ENCODE data around the gene HVCN1.
A peak's percentile ranks its signal among the peaks of the same experiment; 100 is the strongest.

HVCN1 gene

DNA sequence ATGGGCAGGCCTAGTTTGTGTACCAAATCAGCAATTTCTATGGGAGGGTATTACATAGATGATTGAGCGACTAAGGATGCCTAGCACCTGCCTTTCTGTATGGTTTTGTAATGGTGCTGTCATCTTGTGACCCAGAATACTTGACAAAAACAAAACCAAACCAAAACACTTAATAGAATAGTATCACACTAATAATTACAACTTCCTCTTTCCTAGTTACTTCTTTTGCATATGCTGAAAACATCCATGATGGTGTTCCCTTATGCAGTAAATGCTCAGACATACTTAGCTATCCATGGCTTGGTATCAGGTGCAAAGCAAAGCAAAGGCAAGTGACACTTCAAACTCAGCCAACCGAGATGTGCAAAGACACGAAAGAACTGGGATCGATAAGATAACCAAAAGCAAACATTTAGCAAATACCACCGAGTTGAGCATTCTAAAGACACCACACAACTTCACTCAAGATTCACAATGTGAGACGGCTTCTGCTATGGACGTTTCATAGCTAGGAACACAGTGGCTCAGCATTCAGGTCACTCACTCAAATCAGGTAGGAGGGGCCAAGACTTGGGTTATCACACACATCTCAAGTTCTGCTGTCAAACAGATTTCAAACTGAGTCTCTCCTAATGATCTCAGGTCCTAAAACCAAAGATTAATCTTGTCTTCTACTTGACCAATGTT, 29.4 kb upstream of the HVCN1 start:
- TF ChIP-seq GATA1 (IDR thresholded peaks at IDR 0.05; ENCODE audit: low read depth, low read length) (no peak), POLR2A (IDR thresholded peaks at IDR 0.05; ENCODE audit: low read length) (no peak)
- no peak for DNase-seq

DNA sequence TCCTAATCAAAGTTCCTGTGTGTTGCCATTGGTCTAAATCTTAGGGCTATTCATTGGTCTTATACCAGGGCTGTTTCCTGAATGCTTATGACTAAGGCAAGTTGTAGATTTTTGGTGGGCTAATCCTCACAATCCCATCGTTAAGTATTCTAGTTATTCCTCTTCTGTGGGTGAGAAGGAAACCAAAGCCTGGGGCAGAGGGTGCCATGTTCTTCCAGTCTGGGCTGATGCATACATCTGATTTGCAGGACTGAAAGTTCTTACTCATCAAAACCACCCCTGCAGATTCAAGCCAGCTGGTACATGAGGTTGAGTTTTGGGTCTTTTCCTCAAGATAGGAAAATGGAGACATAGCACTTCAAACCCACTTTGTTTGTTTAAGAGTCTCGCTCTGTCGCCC, 28.1 kb upstream of the HVCN1 start:
- TF ChIP-seq POLR2A (IDR thresholded peaks at IDR 0.05; ENCODE audit: low read length), result no peak
- no peak for TF ChIP-seq GATA1 (IDR thresholded peaks at IDR 0.05; ENCODE audit: low read depth, low read length)
- DNase-seq, result no peak

DNA sequence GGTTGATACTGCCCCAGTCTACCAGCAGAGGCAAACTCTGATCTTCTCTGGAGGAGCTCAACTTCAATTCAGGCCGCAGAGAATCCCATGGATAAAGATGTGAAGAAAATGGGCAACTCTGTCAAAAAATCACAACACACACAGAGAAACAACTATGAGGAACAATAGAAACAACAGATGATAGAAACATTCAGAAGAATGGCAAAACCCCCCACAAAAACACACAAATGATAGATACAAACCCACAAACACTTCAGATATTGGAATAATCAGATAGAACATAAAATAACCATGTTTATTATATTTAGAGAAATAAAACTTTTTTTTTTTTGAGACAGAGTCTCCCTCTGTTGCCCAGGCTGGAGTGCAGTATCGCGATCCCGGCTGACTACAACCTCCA, 20.0 kb upstream of the HVCN1 start:
- no peak for TF ChIP-seq GATA1 (IDR thresholded peaks at IDR 0.05; ENCODE audit: low read depth, low read length)
- no peak for TF ChIP-seq POLR2A (IDR thresholded peaks at IDR 0.05; ENCODE audit: low read length)
- no peak for DNase-seq

DNA sequence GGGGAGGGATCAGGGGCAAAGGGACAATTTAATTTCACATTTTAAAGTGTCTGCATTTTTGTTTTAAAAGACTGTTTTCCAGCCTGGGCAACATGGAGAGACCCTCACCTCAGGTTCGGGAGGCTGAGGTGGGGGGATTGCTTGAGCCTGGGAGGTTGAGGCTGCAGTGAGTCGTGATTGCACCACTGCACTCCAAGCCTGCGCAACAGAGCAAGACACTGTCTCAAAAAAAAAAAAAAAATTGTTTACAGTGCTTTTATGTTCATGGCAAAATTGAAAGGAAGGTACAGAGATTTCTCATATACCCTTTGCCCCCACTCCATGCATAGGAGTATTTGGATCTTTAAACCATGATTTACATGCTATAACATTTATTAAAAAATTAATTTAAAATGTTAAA, 16.4 kb upstream of the HVCN1 start:
- no peak for DNase-seq
- TF ChIP-seq GATA1 (IDR thresholded peaks at IDR 0.05; ENCODE audit: low read depth, low read length) (no peak), POLR2A (IDR thresholded peaks at IDR 0.05; ENCODE audit: low read length) (no peak)

DNA sequence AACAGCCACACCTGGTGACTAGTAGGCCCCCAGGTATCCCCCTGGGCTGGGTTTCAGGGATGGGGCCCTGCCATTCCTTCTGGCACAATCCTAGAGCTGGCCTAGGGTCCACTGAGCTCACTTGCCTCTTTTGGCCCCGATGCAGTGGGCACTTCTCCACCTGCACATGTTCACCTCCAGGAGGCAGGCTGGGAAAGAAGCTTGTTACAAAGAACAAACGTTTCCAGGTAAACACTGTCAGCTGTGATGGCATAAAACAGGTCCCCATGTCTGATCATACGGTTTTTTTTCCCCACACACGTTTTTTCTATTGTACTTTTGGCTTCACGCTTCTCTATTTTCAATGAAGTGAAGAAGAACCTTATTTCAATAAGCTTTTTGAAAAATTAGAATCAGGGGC, 15.8 kb upstream of the HVCN1 start:
- DNase-seq, result no peak
- TF ChIP-seq GATA1 (IDR thresholded peaks at IDR 0.05; ENCODE audit: low read depth, low read length), result no peak
- no peak for TF ChIP-seq POLR2A (IDR thresholded peaks at IDR 0.05; ENCODE audit: low read length)

DNA sequence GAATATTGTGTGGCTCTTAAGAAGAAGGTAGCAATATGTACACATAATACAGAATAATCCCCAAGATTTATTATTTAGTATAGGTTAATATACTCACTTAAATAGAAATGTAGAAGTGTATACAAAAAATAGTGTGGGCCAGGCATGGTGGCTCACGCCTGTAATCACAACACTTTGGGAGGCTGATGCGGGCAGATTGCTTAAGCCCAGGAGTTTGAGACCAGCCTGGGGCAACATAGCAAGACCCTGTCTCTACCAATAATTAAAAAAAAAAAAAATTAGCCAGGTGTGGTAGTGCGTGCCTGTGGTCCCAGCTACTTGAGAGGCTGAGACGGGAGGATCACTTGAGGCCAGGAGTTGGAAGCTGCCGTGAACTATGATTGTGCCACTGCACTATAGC, 15.3 kb upstream of the HVCN1 start:
- no peak for DNase-seq
- TF ChIP-seq GATA1 (IDR thresholded peaks at IDR 0.05; ENCODE audit: low read depth, low read length) (no peak), POLR2A (IDR thresholded peaks at IDR 0.05; ENCODE audit: low read length) (no peak)

DNA sequence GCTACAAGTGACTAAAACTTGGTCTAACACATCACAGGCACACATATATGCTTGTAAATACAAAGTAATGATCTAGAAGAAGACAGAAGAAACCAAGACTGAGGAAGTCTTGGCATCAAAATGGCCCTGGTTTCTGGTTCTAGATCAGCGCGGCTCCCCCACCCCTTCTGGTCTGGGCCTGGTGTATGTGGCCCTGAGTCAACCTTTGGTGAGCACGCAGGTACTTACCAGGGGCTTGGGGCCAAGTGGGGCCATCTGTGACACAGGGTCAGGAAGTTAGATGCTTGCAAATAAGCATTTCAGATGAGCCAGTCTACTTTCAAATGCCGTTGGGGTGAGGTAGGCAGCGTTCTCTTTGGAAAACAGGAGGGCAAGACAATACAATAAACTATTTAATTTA, 13.2 kb upstream of the HVCN1 start:
- no peak for DNase-seq
- no peak for TF ChIP-seq GATA1 (IDR thresholded peaks at IDR 0.05; ENCODE audit: low read depth, low read length)

DNA sequence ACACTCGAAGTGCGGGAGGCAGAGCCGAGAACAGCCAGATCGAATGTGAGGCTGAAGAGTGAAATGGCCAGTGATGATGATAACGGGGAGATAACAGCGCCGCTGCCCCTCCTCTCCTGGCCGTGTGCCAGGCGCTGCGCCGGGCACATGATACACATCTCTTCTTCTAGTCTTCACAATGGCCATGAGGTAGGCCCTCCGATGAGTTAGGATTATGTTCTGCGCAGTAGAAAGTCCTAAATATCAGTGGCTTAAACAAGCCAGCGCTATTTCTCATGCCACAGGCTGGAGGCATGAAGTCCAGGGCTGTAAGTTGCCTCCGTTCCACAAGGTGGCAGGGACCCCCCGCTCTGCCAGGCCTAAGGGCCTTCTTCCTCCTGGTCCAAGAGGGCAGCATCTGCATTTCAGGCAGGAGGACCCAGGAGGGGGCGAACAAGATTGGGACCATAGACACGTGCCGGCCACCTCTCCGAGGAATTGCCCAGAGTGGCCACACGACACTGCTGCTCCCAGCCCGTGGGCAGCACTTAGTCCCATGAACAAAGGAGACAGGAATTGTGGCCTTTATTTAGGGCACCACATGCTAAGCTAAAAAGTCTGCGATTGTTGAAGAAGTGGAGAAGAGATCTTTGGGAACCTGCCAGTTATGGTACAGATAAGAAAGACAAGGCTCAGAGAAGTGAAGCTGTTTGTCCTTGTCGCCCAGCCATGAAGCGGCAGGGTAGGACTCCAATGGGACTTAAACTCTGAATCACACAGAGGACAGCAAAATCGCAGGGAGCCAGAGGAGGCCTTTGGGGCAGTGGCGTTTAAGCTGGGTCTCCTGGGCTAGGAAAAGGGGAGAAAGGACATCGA, 10.9 kb upstream of the HVCN1 start:
- no peak for TF ChIP-seq GATA1 (IDR thresholded peaks at IDR 0.05; ENCODE audit: low read depth, low read length)
- no peak for TF ChIP-seq POLR2A (IDR thresholded peaks at IDR 0.05; ENCODE audit: low read length)
- peak; percentile 20 to 48 for DNase-seq

DNA sequence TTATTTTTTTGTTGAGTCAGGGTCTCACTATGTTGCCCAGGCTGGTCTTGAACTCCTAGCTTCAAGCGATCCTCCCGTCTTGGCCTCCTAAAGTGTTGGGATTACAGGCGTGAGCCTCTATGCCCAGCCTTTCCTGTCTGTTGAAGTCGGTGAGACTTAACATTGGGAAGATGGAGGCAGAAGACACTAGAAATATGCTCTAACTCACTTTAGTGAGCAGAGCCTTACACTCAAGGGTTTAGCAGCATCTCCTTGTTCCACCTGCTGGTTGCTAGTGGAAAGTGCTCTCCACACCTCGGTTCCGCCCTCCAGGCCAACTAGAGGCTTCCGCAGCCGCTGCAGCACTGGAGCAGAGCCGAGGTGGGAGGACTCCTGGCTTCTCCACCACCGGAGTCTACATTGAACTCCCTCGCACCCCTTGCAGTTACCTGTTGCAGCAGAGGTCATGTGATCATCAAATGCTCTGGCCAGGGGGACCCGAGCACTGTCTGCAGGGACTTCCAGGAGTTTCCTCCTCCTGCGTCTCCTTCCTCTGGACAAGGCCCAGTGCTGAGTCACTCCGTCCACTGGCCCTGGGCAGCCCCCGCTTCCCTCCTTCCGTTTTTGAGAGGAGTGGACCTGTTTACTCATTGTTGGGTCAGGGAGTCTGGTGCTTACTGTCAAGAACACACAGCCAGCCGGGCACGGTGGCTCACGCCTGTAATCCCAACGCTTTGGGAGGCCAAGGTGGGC, 9.4 kb upstream of the HVCN1 start:
- TF ChIP-seq GATA1 (IDR thresholded peaks at IDR 0.05; ENCODE audit: low read depth, low read length) (no peak), POLR2A (IDR thresholded peaks at IDR 0.05; ENCODE audit: low read length) (no peak)
- DNase-seq, result peak; percentile 70 to 73

DNA sequence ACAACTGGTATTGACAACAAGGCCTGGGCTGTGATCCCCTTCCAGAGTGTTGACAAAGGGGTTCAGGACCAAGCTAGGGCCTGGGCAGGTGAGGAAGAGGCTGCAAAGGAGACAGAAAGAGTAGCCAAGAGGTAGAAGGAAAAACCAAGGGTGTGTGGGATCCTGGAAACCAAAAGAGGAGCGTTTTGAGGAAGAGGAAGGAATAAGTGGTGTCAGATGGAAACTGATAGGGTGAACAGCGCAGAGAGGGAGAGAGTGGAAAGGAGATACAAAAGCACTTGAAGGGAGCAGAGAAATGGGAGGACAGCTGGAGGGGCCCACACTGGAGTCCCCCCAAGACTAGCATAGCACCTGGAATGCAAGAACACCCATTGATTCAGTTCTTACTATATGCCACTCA, 8.3 kb upstream of the HVCN1 start:
- TF ChIP-seq POLR2A (IDR thresholded peaks at IDR 0.05; ENCODE audit: low read length) (no peak), GATA1 (IDR thresholded peaks at IDR 0.05; ENCODE audit: low read depth, low read length) (no peak)
- no peak for DNase-seq

DNA sequence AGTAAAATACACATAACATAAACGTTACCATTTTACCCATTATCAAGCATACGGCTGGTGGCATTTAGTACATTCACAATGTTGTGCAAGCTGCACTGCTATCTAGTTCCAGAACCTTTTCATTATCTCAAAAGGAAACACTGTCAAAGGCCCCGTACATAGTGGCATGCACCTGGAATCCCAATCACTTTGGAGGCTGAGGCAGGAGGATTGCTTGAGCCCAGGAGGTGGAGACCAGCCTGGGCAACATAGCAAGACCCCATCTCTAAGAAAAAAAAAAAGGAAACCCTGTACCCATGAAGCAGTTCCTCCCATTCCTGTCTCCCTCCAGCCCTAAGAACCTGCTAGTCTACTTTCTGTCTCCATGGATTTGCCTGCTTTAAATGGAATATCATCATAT, 7.4 kb upstream of the HVCN1 start:
- no peak for TF ChIP-seq GATA1 (IDR thresholded peaks at IDR 0.05; ENCODE audit: low read depth, low read length)
- TF ChIP-seq POLR2A (IDR thresholded peaks at IDR 0.05; ENCODE audit: low read length), result no peak
- no peak for DNase-seq

DNA sequence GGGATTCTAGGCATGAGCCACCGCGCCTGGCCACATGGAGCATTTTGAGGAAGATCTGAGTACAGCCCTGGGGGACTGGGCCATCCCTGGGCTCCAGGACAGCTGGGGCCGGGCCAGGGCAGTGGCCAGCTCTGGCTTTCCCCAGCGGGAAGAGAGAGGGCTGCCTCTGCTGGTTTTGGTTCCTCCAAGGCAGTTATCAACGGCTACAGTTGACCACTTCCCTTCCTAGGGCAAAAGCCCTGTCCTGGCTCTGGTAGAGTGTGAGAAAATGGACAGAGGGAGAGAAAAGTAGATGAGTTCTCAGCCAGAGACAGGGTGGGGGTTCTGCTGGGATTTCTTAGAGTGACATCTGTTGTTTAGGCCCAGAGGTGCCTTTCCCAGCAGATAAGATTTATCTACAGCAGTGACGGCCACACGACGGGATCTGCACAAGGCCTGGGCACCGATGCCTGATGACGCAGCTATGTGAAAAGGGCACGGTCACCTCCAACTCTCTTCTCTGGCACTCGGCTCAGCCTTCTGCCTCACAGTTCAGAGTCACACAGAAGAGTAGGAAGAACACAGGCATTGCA, 5.5 kb upstream of the HVCN1 start:
- DNase-seq, result peak; percentile 40 to 70
- no peak for TF ChIP-seq POLR2A (IDR thresholded peaks at IDR 0.05; ENCODE audit: low read length)
- TF ChIP-seq GATA1 (IDR thresholded peaks at IDR 0.05; ENCODE audit: low read depth, low read length), result no peak

DNA sequence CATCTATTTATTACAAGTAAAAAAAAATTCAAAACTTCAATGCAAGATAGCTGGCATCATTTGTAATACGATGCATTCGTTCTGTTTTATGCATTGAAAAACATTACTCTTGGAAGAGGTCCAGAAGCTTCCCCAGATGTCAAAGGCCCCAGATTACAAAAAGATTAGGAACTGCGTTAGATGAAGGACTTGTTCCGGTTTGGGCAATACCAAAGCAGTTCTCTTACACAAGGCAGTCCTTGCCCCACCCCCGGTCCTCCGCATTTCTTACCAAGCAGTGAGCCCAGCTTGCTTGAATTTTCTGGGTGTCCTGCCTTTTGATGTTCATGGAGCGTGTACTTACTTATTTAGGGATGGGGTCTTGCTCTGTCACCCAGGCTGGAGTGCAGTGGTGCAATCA, 4.8 kb upstream of the HVCN1 start:
- peak in 1 of 2 experiments; percentile 8 for DNase-seq
- TF ChIP-seq GATA1 (IDR thresholded peaks at IDR 0.05; ENCODE audit: low read depth, low read length) (no peak), POLR2A (IDR thresholded peaks at IDR 0.05; ENCODE audit: low read length) (no peak)

DNA sequence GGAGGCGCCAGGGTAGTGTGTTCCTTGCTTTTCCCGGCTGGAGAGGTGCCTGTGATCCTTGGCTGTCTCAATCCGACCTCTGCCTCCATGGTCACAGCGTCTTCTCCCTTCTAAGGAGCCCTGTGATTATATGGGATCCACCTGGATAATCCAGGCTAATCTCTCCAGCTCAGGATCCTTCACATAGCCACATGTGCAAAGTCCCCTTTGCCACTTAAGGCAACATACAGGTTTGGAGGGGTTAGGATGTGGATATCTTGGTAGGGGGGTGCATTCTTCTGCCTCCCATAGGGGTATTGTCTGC, 1.2 kb upstream of the HVCN1 start:
- TF ChIP-seq POLR2A (IDR thresholded peaks at IDR 0.05; ENCODE audit: low read length) (no peak), GATA1 (IDR thresholded peaks at IDR 0.05; ENCODE audit: low read depth, low read length) (no peak)
- no peak for DNase-seq

Measured in erythroblast (primary cell).